ENCODE data around the gene COPS8.

Gene COPS8

DNA sequence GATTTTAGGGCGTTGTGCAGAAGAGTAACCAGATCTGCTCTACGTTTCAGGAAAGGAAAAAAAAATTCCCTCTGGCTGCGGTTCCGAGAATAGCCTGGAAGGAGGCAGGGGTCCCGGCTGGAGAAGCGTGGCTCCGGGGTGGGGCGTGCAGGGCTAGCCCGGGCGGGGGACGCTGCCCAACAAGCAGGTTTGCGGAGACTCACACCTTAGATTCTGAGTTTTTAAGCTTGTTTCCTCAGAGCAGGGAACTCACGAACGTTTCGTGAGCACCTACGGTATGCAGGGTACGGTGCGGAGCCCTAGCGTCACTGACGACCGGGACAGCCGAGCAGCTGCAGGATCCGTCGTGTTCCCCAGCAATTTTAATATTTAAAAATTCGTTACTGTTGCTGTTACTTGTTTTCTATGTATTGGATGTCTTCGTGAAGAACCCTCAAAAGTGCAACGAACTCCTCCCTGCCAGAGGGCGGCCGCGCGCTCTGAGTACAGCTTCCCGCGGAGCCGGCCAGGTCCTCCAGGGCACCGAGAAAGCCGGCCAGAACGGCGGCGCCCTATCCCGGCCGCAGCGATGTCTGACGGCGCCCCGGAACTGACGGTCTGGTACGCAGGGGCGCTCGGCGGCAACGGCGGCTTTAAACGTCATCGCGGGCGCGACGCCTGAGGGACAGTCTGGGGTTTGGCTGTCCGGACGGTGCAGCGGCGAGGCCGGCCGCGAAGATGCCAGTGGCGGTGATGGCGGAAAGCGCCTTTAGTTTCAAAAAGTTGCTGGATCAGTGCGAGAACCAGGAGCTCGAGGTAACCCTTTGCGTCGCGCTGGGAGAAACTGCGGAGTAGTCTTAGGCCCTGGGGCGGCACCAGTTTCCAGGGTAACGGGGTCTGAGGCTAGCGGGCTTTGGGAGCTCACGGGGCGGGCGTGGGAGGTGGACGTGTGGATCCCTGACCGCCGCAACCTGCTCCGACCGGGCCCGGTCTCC, at the start of gene COPS8 (continued):
- TF ChIP-seq, protein P1, sequence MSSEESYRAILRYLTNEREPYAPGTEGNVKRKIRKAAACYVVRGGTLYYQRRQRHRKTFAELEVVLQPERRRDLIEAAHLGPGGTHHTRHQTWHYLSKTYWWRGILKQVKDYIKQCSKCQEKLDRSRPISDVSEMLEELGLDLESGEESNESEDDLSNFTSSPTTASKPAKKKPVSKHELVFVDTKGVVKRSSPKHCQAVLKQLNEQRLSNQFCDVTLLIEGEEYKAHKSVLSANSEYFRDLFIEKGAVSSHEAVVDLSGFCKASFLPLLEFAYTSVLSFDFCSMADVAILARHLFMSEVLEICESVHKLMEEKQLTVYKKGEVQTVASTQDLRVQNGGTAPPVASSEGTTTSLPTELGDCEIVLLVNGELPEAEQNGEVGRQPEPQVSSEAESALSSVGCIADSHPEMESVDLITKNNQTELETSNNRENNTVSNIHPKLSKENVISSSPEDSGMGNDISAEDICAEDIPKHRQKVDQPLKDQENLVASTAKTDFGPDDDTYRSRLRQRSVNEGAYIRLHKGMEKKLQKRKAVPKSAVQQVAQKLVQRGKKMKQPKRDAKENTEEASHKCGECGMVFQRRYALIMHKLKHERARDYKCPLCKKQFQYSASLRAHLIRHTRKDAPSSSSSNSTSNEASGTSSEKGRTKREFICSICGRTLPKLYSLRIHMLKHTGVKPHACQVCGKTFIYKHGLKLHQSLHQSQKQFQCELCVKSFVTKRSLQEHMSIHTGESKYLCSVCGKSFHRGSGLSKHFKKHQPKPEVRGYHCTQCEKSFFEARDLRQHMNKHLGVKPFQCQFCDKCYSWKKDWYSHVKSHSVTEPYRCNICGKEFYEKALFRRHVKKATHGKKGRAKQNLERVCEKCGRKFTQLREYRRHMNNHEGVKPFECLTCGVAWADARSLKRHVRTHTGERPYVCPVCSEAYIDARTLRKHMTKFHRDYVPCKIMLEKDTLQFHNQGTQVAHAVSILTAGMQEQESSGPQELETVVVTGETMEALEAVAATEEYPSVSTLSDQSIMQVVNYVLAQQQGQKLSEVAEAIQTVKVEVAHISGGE (tag by site-specific recombination; conservative IDR thresholded peaks at IDR 0.05; ENCODE audit: low read depth) = peak; percentile 87
- no peak for TF ChIP-seq ZNF366 (tag by site-specific recombination; conservative IDR thresholded peaks at IDR 0.05)
- TF ChIP-seq GLI2 (tag by site-specific recombination; IDR thresholded peaks at IDR 0.05; ENCODE audit: borderline replicate concordance, low read depth) = no peak
- TF ChIP-seq, protein P2, sequence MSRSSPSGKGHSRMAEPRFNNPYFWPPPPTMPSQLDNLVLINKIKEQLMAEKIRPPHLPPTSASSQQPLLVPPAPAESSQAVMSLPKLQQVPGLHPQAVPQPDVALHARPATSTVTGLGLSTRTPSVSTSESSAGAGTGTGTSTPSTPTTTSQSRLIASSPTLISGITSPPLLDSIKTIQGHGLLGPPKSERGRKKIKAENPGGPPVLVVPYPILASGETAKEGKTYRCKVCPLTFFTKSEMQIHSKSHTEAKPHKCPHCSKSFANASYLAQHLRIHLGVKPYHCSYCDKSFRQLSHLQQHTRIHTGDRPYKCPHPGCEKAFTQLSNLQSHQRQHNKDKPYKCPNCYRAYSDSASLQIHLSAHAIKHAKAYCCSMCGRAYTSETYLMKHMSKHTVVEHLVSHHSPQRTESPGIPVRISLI (tag by site-specific recombination; IDR thresholded peaks at IDR 0.05) = no peak
- no peak for TF ChIP-seq MEIS1 (CRISPR knock-in tag; IDR thresholded peaks at IDR 0.05; ENCODE audit: borderline replicate concordance)
- TF ChIP-seq ZNF324 (tag by site-specific recombination; IDR thresholded peaks at IDR 0.05) = peak; percentile 71; the same call in 1 of the 2 replicates
- TF ChIP-seq ZNF623 (tag by site-specific recombination; IDR thresholded peaks at IDR 0.05) = no peak
- no peak for TF ChIP-seq ZNF169 (tag by site-specific recombination; IDR thresholded peaks at IDR 0.05)
- no peak for TF ChIP-seq ZNF600 (tag by site-specific recombination; IDR thresholded peaks at IDR 0.05)
- peak; percentile 70 for TF ChIP-seq YY1 (tag by site-specific recombination; IDR thresholded peaks at IDR 0.05)
- no peak for TF ChIP-seq ZNF138 (tag by site-specific recombination; IDR thresholded peaks at IDR 0.05; ENCODE audit: borderline replicate concordance)
- no peak for TF ChIP-seq IKZF3 (tag by site-specific recombination; IDR thresholded peaks at IDR 0.05)
- no peak for TF ChIP-seq MZF1 (tag by site-specific recombination; IDR thresholded peaks at IDR 0.05; ENCODE audit: borderline replicate concordance)
- TF ChIP-seq ZNF214 (tag by site-specific recombination; IDR thresholded peaks at IDR 0.05; ENCODE audit: borderline replicate concordance) = no peak
- TF ChIP-seq, protein P3, sequence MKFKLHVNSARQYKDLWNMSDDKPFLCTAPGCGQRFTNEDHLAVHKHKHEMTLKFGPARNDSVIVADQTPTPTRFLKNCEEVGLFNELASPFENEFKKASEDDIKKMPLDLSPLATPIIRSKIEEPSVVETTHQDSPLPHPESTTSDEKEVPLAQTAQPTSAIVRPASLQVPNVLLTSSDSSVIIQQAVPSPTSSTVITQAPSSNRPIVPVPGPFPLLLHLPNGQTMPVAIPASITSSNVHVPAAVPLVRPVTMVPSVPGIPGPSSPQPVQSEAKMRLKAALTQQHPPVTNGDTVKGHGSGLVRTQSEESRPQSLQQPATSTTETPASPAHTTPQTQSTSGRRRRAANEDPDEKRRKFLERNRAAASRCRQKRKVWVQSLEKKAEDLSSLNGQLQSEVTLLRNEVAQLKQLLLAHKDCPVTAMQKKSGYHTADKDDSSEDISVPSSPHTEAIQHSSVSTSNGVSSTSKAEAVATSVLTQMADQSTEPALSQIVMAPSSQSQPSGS (tag by site-specific recombination; IDR thresholded peaks at IDR 0.05; ENCODE audit: low read depth) = no peak
- peak; percentile 52; the same call in 1 of the 2 replicates for TF ChIP-seq ZNF843 (tag by site-specific recombination; IDR thresholded peaks at IDR 0.05)
- TF ChIP-seq, protein P4, sequence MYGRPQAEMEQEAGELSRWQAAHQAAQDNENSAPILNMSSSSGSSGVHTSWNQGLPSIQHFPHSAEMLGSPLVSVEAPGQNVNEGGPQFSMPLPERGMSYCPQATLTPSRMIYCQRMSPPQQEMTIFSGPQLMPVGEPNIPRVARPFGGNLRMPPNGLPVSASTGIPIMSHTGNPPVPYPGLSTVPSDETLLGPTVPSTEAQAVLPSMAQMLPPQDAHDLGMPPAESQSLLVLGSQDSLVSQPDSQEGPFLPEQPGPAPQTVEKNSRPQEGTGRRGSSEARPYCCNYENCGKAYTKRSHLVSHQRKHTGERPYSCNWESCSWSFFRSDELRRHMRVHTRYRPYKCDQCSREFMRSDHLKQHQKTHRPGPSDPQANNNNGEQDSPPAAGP (tag by site-specific recombination; IDR thresholded peaks at IDR 0.05) = no peak
- TF ChIP-seq SCRT1 (tag by site-specific recombination; IDR thresholded peaks at IDR 0.05; ENCODE audit: borderline replicate concordance) = no peak
- TF ChIP-seq, protein P5, sequence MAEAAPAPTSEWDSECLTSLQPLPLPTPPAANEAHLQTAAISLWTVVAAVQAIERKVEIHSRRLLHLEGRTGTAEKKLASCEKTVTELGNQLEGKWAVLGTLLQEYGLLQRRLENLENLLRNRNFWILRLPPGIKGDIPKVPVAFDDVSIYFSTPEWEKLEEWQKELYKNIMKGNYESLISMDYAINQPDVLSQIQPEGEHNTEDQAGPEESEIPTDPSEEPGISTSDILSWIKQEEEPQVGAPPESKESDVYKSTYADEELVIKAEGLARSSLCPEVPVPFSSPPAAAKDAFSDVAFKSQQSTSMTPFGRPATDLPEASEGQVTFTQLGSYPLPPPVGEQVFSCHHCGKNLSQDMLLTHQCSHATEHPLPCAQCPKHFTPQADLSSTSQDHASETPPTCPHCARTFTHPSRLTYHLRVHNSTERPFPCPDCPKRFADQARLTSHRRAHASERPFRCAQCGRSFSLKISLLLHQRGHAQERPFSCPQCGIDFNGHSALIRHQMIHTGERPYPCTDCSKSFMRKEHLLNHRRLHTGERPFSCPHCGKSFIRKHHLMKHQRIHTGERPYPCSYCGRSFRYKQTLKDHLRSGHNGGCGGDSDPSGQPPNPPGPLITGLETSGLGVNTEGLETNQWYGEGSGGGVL (tag by site-specific recombination; IDR thresholded peaks at IDR 0.05) = no peak
- TF ChIP-seq ZNF670 (tag by site-specific recombination; IDR thresholded peaks at IDR 0.05; ENCODE audit: low read depth) = no peak
- TF ChIP-seq, protein P6, sequence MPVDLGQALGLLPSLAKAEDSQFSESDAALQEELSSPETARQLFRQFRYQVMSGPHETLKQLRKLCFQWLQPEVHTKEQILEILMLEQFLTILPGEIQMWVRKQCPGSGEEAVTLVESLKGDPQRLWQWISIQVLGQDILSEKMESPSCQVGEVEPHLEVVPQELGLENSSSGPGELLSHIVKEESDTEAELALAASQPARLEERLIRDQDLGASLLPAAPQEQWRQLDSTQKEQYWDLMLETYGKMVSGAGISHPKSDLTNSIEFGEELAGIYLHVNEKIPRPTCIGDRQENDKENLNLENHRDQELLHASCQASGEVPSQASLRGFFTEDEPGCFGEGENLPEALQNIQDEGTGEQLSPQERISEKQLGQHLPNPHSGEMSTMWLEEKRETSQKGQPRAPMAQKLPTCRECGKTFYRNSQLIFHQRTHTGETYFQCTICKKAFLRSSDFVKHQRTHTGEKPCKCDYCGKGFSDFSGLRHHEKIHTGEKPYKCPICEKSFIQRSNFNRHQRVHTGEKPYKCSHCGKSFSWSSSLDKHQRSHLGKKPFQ (tag by site-specific recombination; IDR thresholded peaks at IDR 0.05) = no peak
- no peak for TF ChIP-seq ZNF184 (tag by site-specific recombination; IDR thresholded peaks at IDR 0.05)
- peak; percentile 70; the same call in 1 of the 2 replicates for TF ChIP-seq ZNF76 (tag by site-specific recombination; IDR thresholded peaks at IDR 0.05; ENCODE audit: borderline replicate concordance, low read depth)
- no peak for TF ChIP-seq ZNF155 (tag by site-specific recombination; IDR thresholded peaks at IDR 0.05)
- no peak for TF ChIP-seq ZFP41 (tag by site-specific recombination; IDR thresholded peaks at IDR 0.05; ENCODE audit: borderline replicate concordance)
- peak; percentile 73 for TF ChIP-seq SP2 (tag by site-specific recombination; IDR thresholded peaks at IDR 0.05)
- no peak for TF ChIP-seq ZNF416 (tag by site-specific recombination; IDR thresholded peaks at IDR 0.05)
- no peak for TF ChIP-seq ZNF792 (tag by site-specific recombination; IDR thresholded peaks at IDR 0.05)
